DND-41 (cell line): Measurements from ENCODE around the gene TRAP1.

ENCODE experiments used
- CTCF ChIP-seq: IDR thresholded peaks from 2 replicates; pipeline ENCODE4 v1.5.1; 2012; ENCODE audit warnings: borderline replicate concordance, low read length, moderate library complexity, mild to moderate bottlenecking; ENCODE audit not compliant: poor library complexity, severe bottlenecking; ENCODE audit errors: extremely low read depth
- EZH2 ChIP-seq: IDR thresholded peaks from 3 replicates; pipeline ENCODE4 v1.6.1; 2012; ENCODE audit warnings: borderline replicate concordance, low read depth, mild to moderate bottlenecking, moderate library complexity, low read length, inconsistent platforms; ENCODE audit not compliant: severe bottlenecking

DNA sequence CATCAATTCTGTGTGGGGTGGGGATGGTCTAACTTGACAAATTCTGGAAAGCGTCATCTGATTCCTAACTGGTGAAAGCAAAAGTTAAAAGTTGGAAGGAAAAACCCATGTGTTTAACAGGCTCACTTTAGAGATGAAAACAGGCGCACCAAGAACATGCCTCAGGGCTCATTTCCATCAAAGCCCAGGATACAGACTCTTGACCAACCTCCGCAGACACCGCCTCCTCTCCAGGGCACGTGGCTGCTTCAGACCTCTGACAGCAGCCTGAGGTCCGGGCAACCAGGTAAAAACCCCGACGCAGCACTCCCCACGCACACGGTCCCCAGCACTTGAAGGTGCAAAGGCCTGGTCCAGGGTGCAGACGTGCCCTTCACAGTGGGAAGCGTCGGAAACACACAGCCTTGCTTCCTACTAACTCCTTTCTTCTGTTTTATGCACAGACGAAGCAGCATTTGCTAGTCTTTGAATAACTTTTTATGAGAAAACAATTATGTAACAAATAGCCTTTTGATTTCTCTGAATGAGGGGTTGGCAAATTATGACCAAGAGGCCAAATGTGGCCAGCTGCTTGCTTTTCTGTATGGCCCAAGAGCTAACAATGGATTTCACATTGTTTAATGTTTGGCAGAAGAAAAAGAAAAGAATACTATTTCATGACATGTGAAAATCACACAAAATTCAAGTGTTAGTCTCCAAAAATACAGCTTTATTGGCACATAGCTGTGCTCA lies 44.2 kb upstream of the TRAP1 start:
- TF ChIP-seq CTCF = no peak
- no peak for TF ChIP-seq EZH2
